GM19452 (cell line): ENCODE results near the gene SHROOM2.

Experiments
- ATAC-seq: cut with Tn5 transposase; IDR thresholded peaks from one replicate; pipeline ENCODE4 v1.9.1; 2021; ENCODE audit not compliant: unreplicated experiment

The SHROOM2 gene

GRCh38 chrX:9888953-9889470 lies 102.8 kb downstream of the SHROOM2 start:
- ATAC-seq = no peak

- ATAC-seq = no peak
These were observed 104.5 kb downstream of the SHROOM2 start for GRCh38 chrX:9890681-9891091.

- ATAC-seq = no peak
These were observed 109.1 kb downstream of the SHROOM2 start for GRCh38 chrX:9895225-9895912.

- no peak for ATAC-seq
These were observed 111.5 kb downstream of the SHROOM2 start for GRCh38 chrX:9897761-9898161.

DNA sequence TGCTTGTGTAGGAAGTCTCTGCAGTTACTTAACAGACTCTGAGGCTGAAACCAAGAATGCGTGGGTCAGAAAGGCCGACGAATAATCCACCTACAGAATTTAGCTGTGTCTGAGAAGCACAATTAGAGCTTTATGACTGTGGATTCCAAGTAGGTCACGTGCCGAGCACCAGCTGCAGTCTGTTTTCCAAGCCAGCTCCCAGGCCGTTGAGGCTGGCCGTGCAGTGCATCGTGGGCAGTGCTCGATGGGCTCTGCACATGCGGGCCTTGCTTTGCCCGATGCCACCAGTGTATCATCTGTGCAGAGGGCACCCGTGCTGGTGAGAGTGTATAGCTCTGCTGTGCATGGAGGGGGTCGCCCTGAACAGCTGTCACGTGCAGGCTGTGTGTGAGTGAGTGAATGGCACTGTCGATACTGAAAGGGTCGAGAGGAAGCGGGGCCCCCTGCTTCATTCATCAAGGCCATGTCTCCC lies 113.4 kb downstream of the SHROOM2 start:
- ATAC-seq = no peak

DNA sequence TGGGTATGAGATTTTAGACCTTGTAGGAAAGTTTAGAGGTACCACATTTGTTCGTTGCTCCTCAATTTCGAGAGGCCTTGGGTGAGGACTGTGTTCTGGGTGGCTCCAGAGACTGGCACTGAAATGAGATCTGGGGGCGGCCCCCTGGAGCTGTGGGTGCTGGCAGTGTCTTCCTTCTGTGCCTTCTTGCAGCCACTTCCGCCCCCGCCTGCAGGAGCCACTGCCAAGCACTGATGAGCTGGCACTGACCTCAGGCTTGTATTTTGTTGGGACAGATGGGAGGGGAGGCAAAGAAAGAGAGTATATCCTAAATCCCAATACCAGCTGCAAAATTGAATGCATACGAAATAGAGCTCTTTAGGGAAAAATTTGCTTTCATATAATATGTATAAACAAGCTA lies 116.4 kb downstream of the SHROOM2 start:
- ATAC-seq = no peak

DNA sequence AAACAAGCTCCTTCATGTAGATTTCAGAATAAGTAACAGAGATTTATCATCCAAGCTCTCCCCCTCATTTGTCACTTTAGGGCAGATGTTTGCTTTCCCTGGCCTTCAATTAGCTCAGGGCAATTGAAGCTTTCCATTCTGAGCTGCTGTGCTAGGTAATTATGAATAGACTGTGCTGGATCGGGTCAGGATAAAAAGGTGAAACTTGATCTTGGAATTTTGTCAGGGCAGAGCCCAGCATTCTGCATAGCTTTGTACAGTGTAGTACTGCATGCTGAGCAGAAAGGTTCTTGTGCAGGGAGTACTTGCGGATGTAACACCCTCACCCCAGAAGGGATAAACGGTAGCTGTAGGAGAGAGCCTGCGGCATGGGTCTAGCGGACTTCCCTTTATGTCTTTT lies 116.9 kb downstream of the SHROOM2 start:
- no peak for ATAC-seq

- no peak for ATAC-seq
These were observed 119.1 kb downstream of the SHROOM2 start for GRCh38 chrX:9905288-9905687.

DNA sequence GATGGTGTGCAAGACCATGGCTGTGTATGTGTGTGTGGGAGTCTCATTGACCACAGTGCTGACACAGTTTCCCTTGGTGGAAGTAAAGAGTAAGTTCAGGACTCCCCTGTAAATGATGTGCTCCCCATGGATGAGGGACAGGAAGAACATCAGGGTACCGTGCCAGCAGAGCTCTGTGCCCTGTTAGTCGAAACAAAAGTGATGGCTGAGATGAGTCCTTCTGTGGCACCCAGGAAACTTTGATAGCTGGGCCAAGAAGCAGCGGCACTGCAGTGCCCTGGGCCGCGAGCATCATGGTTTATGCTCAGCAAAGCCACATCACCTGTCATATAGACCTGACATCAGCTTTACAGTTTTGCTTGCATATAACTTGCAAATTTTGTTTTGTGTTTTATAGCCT lies 119.5 kb downstream of the SHROOM2 start:
- ATAC-seq = no peak

GRCh38 chrX:9906919-9907318 lies 120.7 kb downstream of the SHROOM2 start:
- ATAC-seq = no peak

- no peak for ATAC-seq
These were observed 121.6 kb downstream of the SHROOM2 start for GRCh38 chrX:9907645-9908387.

GRCh38 chrX:9909254-9909653 lies 123.0 kb downstream of the SHROOM2 start:
- no peak for ATAC-seq

DNA sequence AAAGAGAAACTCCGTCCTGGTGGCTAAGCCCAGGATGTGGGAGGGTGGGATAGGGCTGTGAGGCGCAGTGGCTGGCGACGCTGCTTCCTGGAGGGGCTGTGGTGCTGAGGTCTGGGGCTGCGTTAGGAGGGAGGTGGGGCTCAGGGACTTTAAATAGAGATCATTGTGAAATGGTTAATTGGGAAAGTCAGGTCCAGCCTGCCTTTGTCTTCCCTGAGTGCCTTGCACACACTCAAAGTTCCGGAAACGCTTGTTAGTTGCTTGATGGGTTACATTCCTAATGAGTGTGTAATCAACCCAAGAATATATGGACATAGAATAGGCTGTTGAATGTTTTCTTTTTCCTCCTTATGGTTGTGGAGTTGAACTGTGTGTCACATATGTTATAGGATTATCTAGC lies 125.3 kb downstream of the SHROOM2 start:
- ATAC-seq = no peak

GRCh38 chrX:9912351-9913145 lies 126.3 kb downstream of the SHROOM2 start:
- ATAC-seq = no peak

GRCh38 chrX:9913146-9913433 lies 126.9 kb downstream of the SHROOM2 start:
- ATAC-seq = no peak

GRCh38 chrX:9917861-9918260 lies 131.6 kb downstream of the SHROOM2 start:
- ATAC-seq = no peak

DNA sequence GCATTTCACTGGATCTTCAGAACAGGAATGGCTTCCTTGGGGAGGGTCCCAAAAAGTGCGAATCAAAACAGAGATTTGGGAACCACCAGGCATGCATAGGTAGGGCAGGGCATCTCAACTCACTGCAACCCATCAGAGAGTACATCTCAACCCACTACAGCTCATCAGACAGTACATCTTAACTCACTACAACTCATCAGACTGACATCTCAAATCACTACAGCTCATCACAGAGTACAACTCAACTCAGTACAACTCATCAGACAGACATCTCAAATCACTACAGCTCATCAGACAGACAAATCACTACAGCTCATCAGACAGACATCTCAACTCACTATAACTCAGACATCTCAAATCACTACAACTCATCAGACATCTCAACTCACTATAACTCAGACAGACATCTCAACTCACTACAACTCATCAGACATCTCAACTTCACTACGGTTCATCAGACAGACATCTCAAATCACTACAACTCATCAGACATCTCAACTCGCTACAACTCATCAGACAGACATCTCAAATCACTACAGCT lies 133.5 kb downstream of the SHROOM2 start:
- ATAC-seq = no peak

- no peak for ATAC-seq
These were observed 135.2 kb downstream of the SHROOM2 start for GRCh38 chrX:9921407-9921806.

GRCh38 chrX:9923357-9923756 lies 137.1 kb downstream of the SHROOM2 start:
- no peak for ATAC-seq

DNA sequence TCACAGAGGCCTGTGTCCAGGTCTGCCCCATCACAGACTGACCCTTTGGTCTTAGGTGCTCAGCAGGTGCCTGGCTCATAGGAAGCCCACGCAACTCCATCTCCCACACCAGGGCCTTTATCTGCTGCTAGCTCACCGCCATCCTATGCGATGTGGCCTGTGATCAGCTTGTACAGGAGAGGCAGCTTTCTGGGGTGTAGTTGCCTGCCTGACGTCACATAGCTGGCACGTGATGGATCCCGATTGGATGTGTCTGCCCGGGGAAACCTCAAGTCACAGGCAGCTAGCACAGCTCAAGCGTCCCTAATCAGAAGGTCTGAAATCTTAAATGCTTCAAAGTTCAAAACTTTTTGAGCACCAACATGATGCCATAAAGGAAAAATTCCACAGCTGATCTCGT lies 139.8 kb downstream of the SHROOM2 start:
- ATAC-seq = no peak

DNA sequence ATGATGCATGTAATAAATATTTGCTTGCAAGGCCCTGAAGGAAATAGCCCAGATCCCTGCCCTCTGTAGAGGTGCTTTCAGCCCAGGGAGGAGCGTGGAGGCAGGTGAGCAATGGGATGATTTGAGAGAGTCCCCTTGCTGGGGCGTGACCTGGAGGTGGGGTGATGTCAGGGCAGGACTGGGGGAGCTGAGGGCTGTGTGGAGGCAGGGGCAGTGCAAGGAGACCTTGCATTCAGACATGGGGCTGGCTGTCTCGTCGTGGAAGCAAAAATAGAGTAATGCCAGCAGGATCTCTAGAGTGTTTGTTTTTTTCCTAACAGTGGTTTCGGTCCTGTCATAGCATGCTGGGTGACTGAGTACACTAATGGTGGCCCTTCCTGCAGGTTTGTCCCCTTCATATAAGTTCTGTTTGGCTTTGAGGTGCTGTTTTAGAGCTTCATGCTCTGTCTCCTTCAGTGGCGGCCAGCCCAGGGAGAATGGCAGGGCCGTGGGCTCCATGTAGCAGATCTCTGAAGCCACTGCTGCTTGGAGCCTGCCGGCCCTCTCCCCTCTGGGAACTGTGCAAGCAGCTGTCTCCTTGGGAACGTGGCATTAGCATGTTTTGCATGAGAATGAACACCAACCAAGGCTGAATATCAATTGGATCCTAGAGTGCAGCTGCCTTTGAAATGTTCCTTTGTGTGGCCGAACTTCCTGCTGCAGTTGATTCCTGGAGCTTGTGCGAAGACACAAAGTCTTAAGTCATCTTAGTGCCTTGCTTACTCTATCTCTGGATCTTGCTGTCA lies 141.7 kb downstream of the SHROOM2 start:
- no peak for ATAC-seq
